IMR-90 (cell line): ENCODE measurements around the gene APOL5. TPM values are rescaled to one million over a fixed set of nuclear protein-coding genes. Genes with fewer than 3 reads are reported as not detected.

ENCODE experiments used
- ATAC-seq: fragments of 200-7000 bp; cut with Tn5 transposase; 2 replicates; pipeline ENCODE4 v1.9.1; 2020; ENCODE audit warnings: low read depth, mild to moderate bottlenecking, moderate library complexity
- BruUV-seq: library from RNA; stranded (reverse); fragments of 400-500 nt; replicated peaks from 2 replicates; lab custom pipeline; 2021; lab: Mats Ljungman, UMichigan
- CTCF ChIA-PET: fragments of 300-600 bp; formaldehyde crosslinking; extraction: SDS; loops from one replicate; lab custom pipeline; 2021; ENCODE audit warnings: antibody characterized with exemption; lab: Yijun Ruan, JAX
- POLR2A ChIA-PET: fragments of 300-600 bp; sonication (Branson Sonifier 250); formaldehyde crosslinking; loops from one replicate; lab custom pipeline; 2022; ENCODE audit warnings: antibody characterized with exemption; ENCODE audit not compliant: unreplicated experiment; lab: Charles Lee
- DNase-seq: peaks from one replicate; pipeline ENCODE4 v3.0.0; 2013
- H2AFZ ChIP-seq: replicated peaks from 2 replicates; pipeline ENCODE3; 2013; ENCODE audit warnings: low read length, mild to moderate bottlenecking; ENCODE audit not compliant: poor library complexity
- H2AK5ac ChIP-seq: 2 replicates; pipeline ENCODE4 v1.6.1; 2013; ENCODE audit warnings: low read depth, low read length, inconsistent platforms
- H2AK9ac ChIP-seq: replicated peaks from 2 replicates; pipeline ENCODE3; 2013; ENCODE audit warnings: mild to moderate bottlenecking, low read depth, low read length, moderate library complexity; ENCODE audit not compliant: poor library complexity
- H2BK120ac ChIP-seq: 2 replicates; pipeline ENCODE4 v1.6.1; 2013; ENCODE audit warnings: low read depth, low read length, inconsistent platforms
- H2BK15ac ChIP-seq: 3 replicates; pipeline ENCODE4 v1.6.1; 2013; ENCODE audit warnings: low read depth, low read length, inconsistent platforms
- H2BK20ac ChIP-seq: 2 replicates; pipeline ENCODE4 v1.6.1; 2013; ENCODE audit warnings: low read depth, mild to moderate bottlenecking, inconsistent platforms, low read length, moderate library complexity
- H2BK5ac ChIP-seq: 2 replicates; pipeline ENCODE4 v1.6.1; 2013; ENCODE audit warnings: mild to moderate bottlenecking, low read depth, low read length, inconsistent platforms; ENCODE audit not compliant: poor library complexity, severe bottlenecking
- H3K14ac ChIP-seq: replicated peaks from 2 replicates; pipeline ENCODE4 v1.6.1; 2013; ENCODE audit warnings: low read depth, low read length, inconsistent platforms
- H3K18ac ChIP-seq: 2 replicates; pipeline ENCODE4 v1.6.1; 2013; ENCODE audit warnings: low read depth, low read length, control low read depth
- H3K23ac ChIP-seq: 2 replicates; pipeline ENCODE4 v1.6.1; 2013; ENCODE audit warnings: low read depth, low read length, inconsistent platforms
- H3K27ac ChIP-seq: 2 replicates; pipeline ENCODE4 v1.5.1; 2013; ENCODE audit warnings: mild to moderate bottlenecking, control low read depth, low read length; ENCODE audit not compliant: insufficient read depth
- H3K27me3 ChIP-seq: 2 replicates; pipeline ENCODE4 v1.6.1; 2013; ENCODE audit warnings: low read length; ENCODE audit not compliant: control insufficient read depth, insufficient read depth
- H3K36me3 ChIP-seq: 2 replicates; pipeline ENCODE4 v1.6.1; 2013; ENCODE audit warnings: low read length, mixed read lengths; ENCODE audit not compliant: control insufficient read depth, insufficient read depth
- H3K4ac ChIP-seq: 2 replicates; pipeline ENCODE4 v1.6.1; 2013; ENCODE audit warnings: low read depth, low read length, inconsistent platforms
- H3K4me1 ChIP-seq: 2 replicates; pipeline ENCODE4 v1.6.1; 2013; ENCODE audit warnings: low read length, mixed read lengths; ENCODE audit not compliant: control insufficient read depth, insufficient read depth
- H3K4me2 ChIP-seq: 2 replicates; pipeline ENCODE4 v1.6.1; 2013; ENCODE audit warnings: low read depth, mild to moderate bottlenecking, control low read depth, low read length, moderate library complexity
- H3K4me3 ChIP-seq: 2 replicates; pipeline ENCODE4 v1.5.1; 2013; ENCODE audit warnings: low read depth, mild to moderate bottlenecking, control low read depth, low read length, moderate library complexity; ENCODE audit not compliant: insufficient read depth
- H3K56ac ChIP-seq: 2 replicates; pipeline ENCODE4 v1.6.1; 2013; ENCODE audit warnings: low read length, inconsistent platforms; ENCODE audit not compliant: insufficient read depth; ENCODE audit errors: extremely low read depth
- H3K79me1 ChIP-seq, 2 experiments: 2 replicates each; pipeline ENCODE4 v1.6.1; 2013; ENCODE audit warnings: low read length in 2 of 2, inconsistent platforms in 1 of 2, low read depth in 1 of 2
- H3K9ac ChIP-seq: 2 replicates; pipeline ENCODE4 v1.6.1; 2013; ENCODE audit warnings: low read depth, low read length, control low read depth
- H3K9me1 ChIP-seq: 2 replicates; pipeline ENCODE4 v1.6.1; 2013; ENCODE audit warnings: low read length, inconsistent platforms; ENCODE audit not compliant: insufficient read depth
- H3K9me3 ChIP-seq: 2 replicates; pipeline ENCODE4 v1.6.1; 2013; ENCODE audit warnings: low read length; ENCODE audit not compliant: control insufficient read depth, insufficient read depth
- H4K20me1 ChIP-seq: 2 replicates; pipeline ENCODE4 v1.6.1; 2013; ENCODE audit warnings: low read length, inconsistent platforms; ENCODE audit not compliant: insufficient read depth
- H4K5ac ChIP-seq: 2 replicates; pipeline ENCODE4 v1.6.1; 2013; ENCODE audit warnings: mild to moderate bottlenecking, low read depth, low read length, control low read depth
- H4K8ac ChIP-seq, 2 experiments: 2 replicates each; pipeline ENCODE4 v1.6.1; 2013; ENCODE audit warnings: low read depth in 2 of 2, low read length in 2 of 2, control low read depth in 1 of 2, inconsistent platforms in 1 of 2
- H4K91ac ChIP-seq: 2 replicates; pipeline ENCODE4 v1.6.1; 2013; ENCODE audit warnings: low read depth, low read length, inconsistent platforms; ENCODE audit not compliant: insufficient read depth
- BHLHE40 ChIP-seq: fragments of 150-350 bp; IDR thresholded peaks from 2 replicates; pipeline ENCODE4 v1.6.1; 2016; ENCODE audit warnings: mild to moderate bottlenecking, low read depth, low read length
- CEBPB ChIP-seq: IDR thresholded peaks from 2 replicates; pipeline ENCODE4 v1.6.1; 2012; ENCODE audit warnings: low read depth, low read length, improper control_type of control experiment
- CHD1 ChIP-seq: IDR thresholded peaks from 2 replicates; pipeline ENCODE4 v1.6.1; 2012; ENCODE audit warnings: low read depth, low read length, improper control_type of control experiment
- CTCF ChIP-seq: conservative IDR thresholded peaks from 2 replicates; pipeline ENCODE4 v1.5.1; 2012; ENCODE audit warnings: mild to moderate bottlenecking, low read depth, low read length, improper control_type of control experiment
- ELK1 ChIP-seq: fragments of 150-350 bp; IDR thresholded peaks from 2 replicates; pipeline ENCODE4 v1.6.1; 2016; ENCODE audit warnings: low read depth, mild to moderate bottlenecking, low read length, moderate library complexity, borderline replicate concordance
- FOS ChIP-seq: fragments of 150-350 bp; IDR thresholded peaks from 2 replicates; pipeline ENCODE4 v1.6.1; 2016; ENCODE audit warnings: low read depth, low read length
- MAFK ChIP-seq: IDR thresholded peaks from 2 replicates; pipeline ENCODE4 v1.6.1; 2012; ENCODE audit warnings: low read depth, low read length, improper control_type of control experiment
- MAZ ChIP-seq: IDR thresholded peaks from 2 replicates; pipeline ENCODE4 v1.6.1; 2012; ENCODE audit warnings: low read depth, mild to moderate bottlenecking, low read length, improper control_type of control experiment, moderate library complexity, borderline replicate concordance
- MXI1 ChIP-seq: IDR thresholded peaks from 2 replicates; pipeline ENCODE4 v1.6.1; 2012; ENCODE audit warnings: low read depth, mild to moderate bottlenecking, low read length, moderate library complexity, borderline replicate concordance
- NFE2L2 ChIP-seq: fragments of 150-350 bp; IDR thresholded peaks from 2 replicates; pipeline ENCODE4 v1.6.1; 2016; ENCODE audit warnings: low read depth, mild to moderate bottlenecking, low read length
- POLR2A ChIP-seq: IDR thresholded peaks from 2 replicates; pipeline ENCODE4 v1.6.1; 2012; ENCODE audit warnings: mild to moderate bottlenecking, low read depth, low read length
- RAD21 ChIP-seq: IDR thresholded peaks from 2 replicates; pipeline ENCODE4 v1.6.1; 2012; ENCODE audit warnings: low read length, improper control_type of control experiment
- RCOR1 ChIP-seq: IDR thresholded peaks from 2 replicates; pipeline ENCODE4 v1.6.1; 2012; ENCODE audit warnings: mild to moderate bottlenecking, low read length, improper control_type of control experiment; ENCODE audit not compliant: insufficient replicate concordance
- RFX5 ChIP-seq: IDR thresholded peaks from 2 replicates; pipeline ENCODE4 v1.8.0; 2012; ENCODE audit warnings: low read depth, mild to moderate bottlenecking, low read length, moderate library complexity
- SMC3 ChIP-seq: fragments of 150-350 bp; IDR thresholded peaks from 2 replicates; pipeline ENCODE4 v1.6.1; 2016; ENCODE audit warnings: low read depth, mild to moderate bottlenecking, antibody characterized with exemption, low read length, moderate library complexity
- WGBS, 2 experiments: methylation state at CpG; one replicate each; pipeline versions ENCODE4 v1.1.5 to v1.1.7; 2013; ENCODE audit warnings: missing lambda C conversion rate in 2 of 2; ENCODE audit not compliant: insufficient read length in 1 of 2; ENCODE audit errors: extremely low coverage in 2 of 2; 5-methylcytosine and 5-hydroxymethylcytosine counted together
- dilution Hi-C: fragments of 300-500 bp; cut with HindIII; formaldehyde crosslinking; loops from one replicate; pipeline ENCODE4 v1.14.3; 2018; ENCODE audit warnings: low sequenced_read_pairs; ENCODE audit not compliant: unreplicated experiment
- in situ Hi-C: fragments of 300-500 bp; cut with MboI; formaldehyde crosslinking; loops from 3 replicates; pipeline ENCODE4 v1.14.3; 2019; ENCODE audit warnings: low sequenced_read_pairs, inconsistent platforms, mixed read lengths
- intact Hi-C: fragments of 100-400 bp; cut with micrococcal nuclease; formaldehyde crosslinking; loops from 2 replicates; pipeline ENCODE4 v1.10.0; 2022
- polyA plus RNA-seq, 3 experiments: library from polyadenylated mRNA; depleted of rRNA; stranded (reverse); fragments of >200 nt; gene quantifications; 2 replicates each; pipeline ENCODE4 v1.2.3, GENCODE V29; 2012; ENCODE audit warnings: low replicate concordance in 1 of 3
- total RNA-seq: library from RNA; depleted of rRNA; stranded (reverse); fragments of >200 nt; gene quantifications from 2 replicates; pipeline ENCODE4 v1.2.3, GENCODE V29; 2012
- TF ChIP-seq, protein P1 (sequence below): fragments of 150-350 bp; IDR thresholded peaks from 2 replicates; pipeline ENCODE4 v1.6.1; 2017; ENCODE audit warnings: mild to moderate bottlenecking, antibody characterized with exemption, low read length, low read depth

Gene APOL5
- total and polyA plus RNA-seq, 2 of the 4 experiments (the other 2 are of a cell fraction): 0.15 to 0.18 TPM

- TF ChIP-seq CTCF (no peak), RAD21 (no peak), FOS (no peak), RCOR1 (no peak), CEBPB (no peak), MAZ (no peak), NFE2L2 (no peak), CHD1 (no peak), MXI1 (no peak), MAFK (no peak), BHLHE40 (no peak), RFX5 (no peak), POLR2A (no peak), SMC3 (no peak), ELK1 (no peak)
- TF ChIP-seq, protein P1, sequence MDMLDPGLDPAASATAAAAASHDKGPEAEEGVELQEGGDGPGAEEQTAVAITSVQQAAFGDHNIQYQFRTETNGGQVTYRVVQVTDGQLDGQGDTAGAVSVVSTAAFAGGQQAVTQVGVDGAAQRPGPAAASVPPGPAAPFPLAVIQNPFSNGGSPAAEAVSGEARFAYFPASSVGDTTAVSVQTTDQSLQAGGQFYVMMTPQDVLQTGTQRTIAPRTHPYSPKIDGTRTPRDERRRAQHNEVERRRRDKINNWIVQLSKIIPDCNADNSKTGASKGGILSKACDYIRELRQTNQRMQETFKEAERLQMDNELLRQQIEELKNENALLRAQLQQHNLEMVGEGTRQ: no peak
- H3K79me1 ChIP-seq: no peaks in the 10 kb centered on the region
- no peak for DNase-seq
- ChIA-PET CTCF (no interaction called here), POLR2A (no interaction called here)
- no peak overlapping the region for H3K9ac ChIP-seq
- no peak overlapping the region for H2BK5ac ChIP-seq
- in situ Hi-C loops (no loop called here), dilution Hi-C loops (no loop called here), intact Hi-C loops (no loop called here)
- H2BK20ac ChIP-seq: no peak overlapping the region
- no peak overlapping the region for H4K5ac ChIP-seq
- H3K9me1 ChIP-seq: no peaks in the 10 kb centered on the region; the same call in 1 of the 2 replicates
- H4K8ac ChIP-seq: no peak overlapping the region
- no peak overlapping the region for H3K4me2 ChIP-seq
- no peak overlapping the region for H2BK120ac ChIP-seq
- no peaks in the 10 kb centered on the region for H3K36me3 ChIP-seq
- no peak overlapping the region for H3K14ac ChIP-seq
- H4K20me1 ChIP-seq: no peaks in the 10 kb centered on the region
- H3K27me3 ChIP-seq: no peaks in the 10 kb centered on the region
- BruUV-seq: no TSS peak
- WGBS, 2 experiments: 80% methylated on average over 1 of the region's 15 CpGs; no CpG with 5 or more reads in 1 of the 2 experiments
- no peak overlapping the region for H2AK5ac ChIP-seq
- H3K4me3 ChIP-seq: no peak overlapping the region
- no peak overlapping the region for H2AK9ac ChIP-seq
- H2BK15ac ChIP-seq: no peak overlapping the region
- H3K4me1 ChIP-seq: no peaks in the 10 kb centered on the region
- no peak overlapping the region for H3K27ac ChIP-seq
- H3K4ac ChIP-seq: no peak overlapping the region
- H2AFZ ChIP-seq: no peak overlapping the region
- ATAC-seq: no peak
- no peaks in the 10 kb centered on the region for H3K9me3 ChIP-seq
- H3K23ac ChIP-seq: no peak overlapping the region
- no peak overlapping the region for H3K56ac ChIP-seq
- H3K18ac ChIP-seq: no peak overlapping the region
- no peak overlapping the region for H4K91ac ChIP-seq
Observed at GRCh38 chr22:35719212-35719875, 1.7 kb downstream of the APOL5 start.
